ENCODE results near the gene APLP2.

DNA sequence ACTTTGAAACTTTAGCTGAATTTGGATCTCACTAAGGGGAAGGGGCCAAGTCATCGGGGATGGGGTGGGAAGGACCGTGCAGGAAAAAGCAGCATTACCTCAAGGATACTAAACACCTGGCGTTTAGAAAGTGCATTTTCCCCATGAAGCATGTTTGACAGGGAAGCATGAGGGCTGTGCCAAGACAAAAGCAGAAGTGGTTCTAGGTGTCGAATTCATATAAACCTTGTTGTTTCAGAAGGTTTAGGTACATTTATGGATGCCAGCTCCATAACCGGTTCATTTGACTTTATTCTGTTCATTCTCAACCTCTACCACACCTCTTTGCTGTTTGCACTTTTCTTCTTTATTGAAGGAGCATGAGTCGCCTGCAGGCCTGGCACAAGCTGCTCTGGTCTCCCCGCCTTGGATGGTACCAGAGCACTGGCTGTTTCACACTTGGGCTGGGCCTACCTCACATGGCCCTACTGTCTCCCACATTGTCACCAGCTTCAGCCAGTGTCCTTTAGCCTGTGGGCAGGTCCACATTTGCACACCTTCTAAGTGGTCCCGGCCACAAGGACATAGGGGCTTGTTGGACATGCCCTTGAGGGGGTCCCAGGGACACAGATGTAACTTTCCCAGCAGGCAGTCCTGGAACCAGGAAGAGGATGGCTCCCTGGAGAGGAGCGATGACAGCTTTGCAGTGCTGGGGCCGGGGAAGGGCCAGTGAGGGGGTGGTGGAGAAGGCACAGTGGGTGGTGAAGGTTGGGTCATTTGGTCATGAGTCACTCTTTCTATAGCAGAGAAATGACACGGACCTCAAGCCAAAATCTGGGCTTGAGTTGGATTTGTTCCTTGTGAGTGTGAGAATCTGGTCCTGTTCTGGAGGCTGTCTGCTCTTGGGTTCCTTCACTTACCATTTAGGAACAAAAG lies 86.7 kb downstream of the APLP2 start:
- TF ChIP-seq, protein P1, sequence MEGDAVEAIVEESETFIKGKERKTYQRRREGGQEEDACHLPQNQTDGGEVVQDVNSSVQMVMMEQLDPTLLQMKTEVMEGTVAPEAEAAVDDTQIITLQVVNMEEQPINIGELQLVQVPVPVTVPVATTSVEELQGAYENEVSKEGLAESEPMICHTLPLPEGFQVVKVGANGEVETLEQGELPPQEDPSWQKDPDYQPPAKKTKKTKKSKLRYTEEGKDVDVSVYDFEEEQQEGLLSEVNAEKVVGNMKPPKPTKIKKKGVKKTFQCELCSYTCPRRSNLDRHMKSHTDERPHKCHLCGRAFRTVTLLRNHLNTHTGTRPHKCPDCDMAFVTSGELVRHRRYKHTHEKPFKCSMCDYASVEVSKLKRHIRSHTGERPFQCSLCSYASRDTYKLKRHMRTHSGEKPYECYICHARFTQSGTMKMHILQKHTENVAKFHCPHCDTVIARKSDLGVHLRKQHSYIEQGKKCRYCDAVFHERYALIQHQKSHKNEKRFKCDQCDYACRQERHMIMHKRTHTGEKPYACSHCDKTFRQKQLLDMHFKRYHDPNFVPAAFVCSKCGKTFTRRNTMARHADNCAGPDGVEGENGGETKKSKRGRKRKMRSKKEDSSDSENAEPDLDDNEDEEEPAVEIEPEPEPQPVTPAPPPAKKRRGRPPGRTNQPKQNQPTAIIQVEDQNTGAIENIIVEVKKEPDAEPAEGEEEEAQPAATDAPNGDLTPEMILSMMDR (conservative IDR thresholded peaks at IDR 0.05 in 1 of 2, IDR thresholded peaks at IDR 0.05 in 1 of 2; ENCODE audit: extremely low read depth in 1 of 2, insufficient read depth in 1 of 2, low read depth in 1 of 2, low read length in 2 of 2) = no peak
- no peak for TF ChIP-seq EZH2 (IDR thresholded peaks at IDR 0.05; ENCODE audit: borderline replicate concordance, low read length)

Measured in mammary epithelial cell (primary cell).